Measurements from ENCODE around the gene EGFLAM. TPM values are rescaled to one million over a fixed set of nuclear protein-coding genes. Genes with fewer than 3 reads are reported as not detected.

Gene EGFLAM
- total and polyA plus RNA-seq, 3 donors from 2014 or later: 12.0 to 38.8 (median 15.2) TPM

- TF ChIP-seq CTCF (IDR thresholded peaks at IDR 0.05) (no peak), POLR2A (IDR thresholded peaks at IDR 0.05) (no peak)
- 60 to 82% methylated on average over 2 of the region's 2 CpGs for WGBS, 2 donors
- Histone ChIP-seq H3K9me3 (no peaks in the 10 kb centered on the region), H3K27me3 (no peaks in the 10 kb centered on the region), H3K36me3 (ENCODE audit: low read depth, missing control alignments) (no peaks in the 10 kb centered on the region), H3K27ac (no peak overlapping the region), H3K4me1 (no peaks in the 10 kb centered on the region), H3K4me3 (no peak overlapping the region)
- DNase-seq: no peak
- intact Hi-C loops (cut with DNase I; ENCODE audit: low total_unique reads): no loop called here
These were observed 239.6 kb downstream of the EGFLAM start for GRCh38 chr5:38497946-38498345.

- intact Hi-C loops (cut with DNase I; ENCODE audit: low total_unique reads): no loop called here
- Histone ChIP-seq H3K27ac (no peak overlapping the region), H3K27me3 (no peaks in the 10 kb centered on the region), H3K36me3 (ENCODE audit: low read depth, missing control alignments) (no peaks in the 10 kb centered on the region), H3K4me1 (no peaks in the 10 kb centered on the region), H3K9me3 (no peaks in the 10 kb centered on the region), H3K4me3 (no peak overlapping the region)
- WGBS, 2 donors: 90 to 92% methylated on average over 4 of the region's 4 CpGs
- DNase-seq: no peak
- no peak for TF ChIP-seq POLR2A (IDR thresholded peaks at IDR 0.05)
- TF ChIP-seq CTCF (IDR thresholded peaks at IDR 0.05): no peak
These were observed 242.4 kb downstream of the EGFLAM start for GRCh38 chr5:38500573-38501260.

- no peaks in the 10 kb centered on the region for H3K4me1 ChIP-seq
- intact Hi-C loops (cut with DNase I; ENCODE audit: low total_unique reads): no loop called here
- WGBS, 2 donors: 95% methylated on average over 3 of the region's 3 CpGs
- no peak for TF ChIP-seq POLR2A (IDR thresholded peaks at IDR 0.05)
- no peak for TF ChIP-seq CTCF (IDR thresholded peaks at IDR 0.05)
- no peak for DNase-seq
- no peaks in the 10 kb centered on the region for H3K36me3 ChIP-seq (ENCODE audit: low read depth, missing control alignments)
- no peak overlapping the region for H3K4me3 ChIP-seq
- H3K9me3 ChIP-seq: no peaks in the 10 kb centered on the region
- no peaks in the 10 kb centered on the region for H3K27me3 ChIP-seq
- H3K27ac ChIP-seq: no peak overlapping the region
These were observed 247.9 kb downstream of the EGFLAM start for GRCh38 chr5:38506302-38506701.

GRCh38 chr5:38509185-38509584, 250.8 kb downstream of the EGFLAM start:
- Histone ChIP-seq H3K4me3 (no peak overlapping the region), H3K27me3 (no peaks in the 10 kb centered on the region), H3K27ac (no peak overlapping the region), H3K9me3 (no peaks in the 10 kb centered on the region), H3K4me1 (no peaks in the 10 kb centered on the region), H3K36me3 (ENCODE audit: low read depth, missing control alignments) (no peaks in the 10 kb centered on the region)
- intact Hi-C loops (cut with DNase I; ENCODE audit: low total_unique reads): no loop called here
- DNase-seq: no peak
- WGBS, 2 donors: 71 to 77% methylated on average over 5 of the region's 5 CpGs
- TF ChIP-seq POLR2A (IDR thresholded peaks at IDR 0.05) (no peak), CTCF (IDR thresholded peaks at IDR 0.05) (no peak)

Small RNA genes lying within 50 kb of the gene (small RNA-seq; reads per million reads assigned to genes)
- gene AC091839.1: 0 reads per million in 2 donors

Data from testis (tissue), 3 donors.